NT2/D1 (cell line): ENCODE results near the gene OLFML1.

Experiments used
- DNase-seq: peaks from one replicate; pipeline ENCODE4 v3.0.0-alpha.2; 2011; ENCODE audit warnings: low read depth, low spot score
- H3K27me3 ChIP-seq: 2 replicates; pipeline ENCODE4 v1.6.0; 2011; ENCODE audit warnings: mild to moderate bottlenecking; ENCODE audit not compliant: insufficient read length, insufficient read depth
- H3K36me3 ChIP-seq: 2 replicates; pipeline ENCODE4 v1.6.1; 2011; ENCODE audit warnings: mild to moderate bottlenecking, low read length, mixed read lengths; ENCODE audit not compliant: insufficient read depth, insufficient read length
- H3K4me1 ChIP-seq: 2 replicates; pipeline ENCODE4 v1.5.1; 2011; ENCODE audit not compliant: insufficient read depth, insufficient read length
- H3K4me3 ChIP-seq: 2 replicates; pipeline ENCODE4 v1.5.1; 2011; ENCODE audit warnings: low read depth; ENCODE audit not compliant: insufficient read length
- H3K9ac ChIP-seq: 2 replicates; pipeline ENCODE4 v1.6.0; 2011; ENCODE audit warnings: low read depth; ENCODE audit not compliant: insufficient read length
- H3K9me3 ChIP-seq: 2 replicates; pipeline ENCODE4 v1.5.1; 2011; ENCODE audit warnings: mild to moderate bottlenecking, low read length; ENCODE audit not compliant: insufficient read depth
- SUZ12 ChIP-seq: IDR thresholded peaks from 2 replicates; pipeline ENCODE4 v1.6.1; 2011; ENCODE audit not compliant: insufficient read length, insufficient read depth; ENCODE audit errors: extremely low read depth
- YY1 ChIP-seq: IDR thresholded peaks from 2 replicates; pipeline ENCODE4 v1.6.1; 2011; ENCODE audit not compliant: insufficient read length, insufficient read depth
- ZNF274 ChIP-seq: IDR thresholded peaks from 2 replicates; pipeline ENCODE4 v1.6.1; 2011; ENCODE audit warnings: mild to moderate bottlenecking, low read depth, low read length

OLFML1 gene

GRCh38 chr11:7532405-7533145 lies 47.3 kb downstream of the OLFML1 start:
- TF ChIP-seq ZNF274 = no peak
- no peak for TF ChIP-seq SUZ12
- TF ChIP-seq YY1 = no peak
- no peak overlapping the region for H3K9ac ChIP-seq
- DNase-seq = no peak
- H3K27me3 ChIP-seq = no peaks in the 10 kb centered on the region
- no peaks in the 10 kb centered on the region for H3K36me3 ChIP-seq
- peaks cover 2% of the 10 kb centered on the region for H3K4me1 ChIP-seq
- no peaks in the 10 kb centered on the region for H3K9me3 ChIP-seq
- H3K4me3 ChIP-seq = no peak overlapping the region

- no peak overlapping the region for H3K4me3 ChIP-seq
- H3K4me1 ChIP-seq = peaks cover 2% of the 10 kb centered on the region
- no peaks in the 10 kb centered on the region for H3K36me3 ChIP-seq
- no peaks in the 10 kb centered on the region for H3K27me3 ChIP-seq
- H3K9ac ChIP-seq = no peak overlapping the region
- TF ChIP-seq ZNF274 (no peak), YY1 (no peak), SUZ12 (no peak)
- DNase-seq = no peak
- H3K9me3 ChIP-seq = no peaks in the 10 kb centered on the region
Observed at GRCh38 chr11:7533199-7534041, 48.1 kb downstream of the OLFML1 start.

- no peak overlapping the region for H3K9ac ChIP-seq
- DNase-seq = no peak
- H3K4me1 ChIP-seq = peaks cover 2% of the 10 kb centered on the region
- H3K9me3 ChIP-seq = no peaks in the 10 kb centered on the region
- no peaks in the 10 kb centered on the region for H3K36me3 ChIP-seq
- H3K27me3 ChIP-seq = no peaks in the 10 kb centered on the region
- H3K4me3 ChIP-seq = no peak overlapping the region
- TF ChIP-seq SUZ12 = no peak
- no peak for TF ChIP-seq YY1
- TF ChIP-seq ZNF274 = no peak
Observed at GRCh38 chr11:7534042-7534378, 48.7 kb downstream of the OLFML1 start.

GRCh38 chr11:7536100-7536499 lies 50.8 kb downstream of the OLFML1 start:
- Histone ChIP-seq H3K4me1 (peaks cover 2% of the 10 kb centered on the region), H3K9ac (no peak overlapping the region), H3K27me3 (no peaks in the 10 kb centered on the region), H3K9me3 (no peaks in the 10 kb centered on the region), H3K4me3 (no peak overlapping the region), H3K36me3 (no peaks in the 10 kb centered on the region)
- TF ChIP-seq ZNF274 (no peak), YY1 (no peak), SUZ12 (no peak)
- no peak for DNase-seq

GRCh38 chr11:7537265-7537664 lies 52.0 kb downstream of the OLFML1 start:
- no peak for DNase-seq
- Histone ChIP-seq H3K36me3 (no peaks in the 10 kb centered on the region), H3K4me1 (peaks cover 2% of the 10 kb centered on the region), H3K4me3 (no peak overlapping the region), H3K9me3 (no peaks in the 10 kb centered on the region), H3K9ac (no peak overlapping the region), H3K27me3 (no peaks in the 10 kb centered on the region)
- TF ChIP-seq SUZ12 (no peak), YY1 (no peak), ZNF274 (no peak)

GRCh38 chr11:7538031-7538430 lies 52.7 kb downstream of the OLFML1 start:
- Histone ChIP-seq H3K36me3 (no peaks in the 10 kb centered on the region), H3K4me1 (no peaks in the 10 kb centered on the region), H3K9me3 (no peaks in the 10 kb centered on the region), H3K27me3 (no peaks in the 10 kb centered on the region), H3K4me3 (no peak overlapping the region), H3K9ac (no peak overlapping the region)
- no peak for DNase-seq
- TF ChIP-seq SUZ12 (no peak), YY1 (no peak), ZNF274 (no peak)

- TF ChIP-seq SUZ12 (no peak), YY1 (no peak), ZNF274 (no peak)
- Histone ChIP-seq H3K9ac (no peak overlapping the region), H3K4me1 (no peaks in the 10 kb centered on the region), H3K4me3 (no peak overlapping the region), H3K9me3 (no peaks in the 10 kb centered on the region), H3K36me3 (no peaks in the 10 kb centered on the region), H3K27me3 (no peaks in the 10 kb centered on the region)
- DNase-seq = no peak
Observed at GRCh38 chr11:7538466-7539454, 53.5 kb downstream of the OLFML1 start.
